HEK293T (cell line): ENCODE results near the gene PDE4B.

ENCODE experiments used
- CTCF ChIA-PET: fragments of 350-600 bp; formaldehyde crosslinking; extraction: SDS; loops from one replicate; lab custom pipeline; 2021; ENCODE audit warnings: antibody characterized with exemption, inconsistent platforms; lab: Yijun Ruan, JAX
- POLR2A ChIA-PET: fragments of 350-600 bp; formaldehyde crosslinking; extraction: SDS; loops from one replicate; lab custom pipeline; 2020; ENCODE audit warnings: antibody characterized with exemption, inconsistent platforms; lab: Yijun Ruan, JAX
- DNase-seq: peaks from one replicate; pipeline ENCODE4 v3.0.0; 2012; ENCODE audit warnings: mixed read lengths; ENCODE audit errors: extremely low spot score
- ARNT ChIP-seq: fragments of 450-650 bp; IDR thresholded peaks from 2 replicates; pipeline ENCODE4 v1.6.1; 2017; ENCODE audit warnings: mild to moderate bottlenecking
- BHLHE40 ChIP-seq: fragments of 450-650 bp; IDR thresholded peaks from 2 replicates; pipeline ENCODE4 v1.6.1; 2016; ENCODE audit warnings: mild to moderate bottlenecking, moderate library complexity, borderline replicate concordance
- CTBP1 ChIP-seq: fragments of 450-650 bp; IDR thresholded peaks from 2 replicates; pipeline ENCODE4 v1.6.1; 2016; ENCODE audit warnings: borderline replicate concordance
- ELF4 ChIP-seq: fragments of 450-650 bp; IDR thresholded peaks from 2 replicates; pipeline ENCODE4 v1.6.1; 2017; ENCODE audit warnings: antibody characterized with exemption
- FOXA1 ChIP-seq: fragments of 450-650 bp; IDR thresholded peaks from 2 replicates; pipeline ENCODE4 v1.6.1; 2016; ENCODE audit warnings: mild to moderate bottlenecking
- FOXK2 ChIP-seq: fragments of 450-650 bp; IDR thresholded peaks from 2 replicates; pipeline ENCODE4 v1.6.1; 2016; ENCODE audit warnings: mild to moderate bottlenecking
- FOXM1 ChIP-seq: fragments of 450-650 bp; IDR thresholded peaks from 2 replicates; pipeline ENCODE4 v1.6.1; 2017; ENCODE audit warnings: mild to moderate bottlenecking, borderline replicate concordance
- HDGF ChIP-seq: fragments of 450-650 bp; IDR thresholded peaks from 2 replicates; pipeline ENCODE4 v1.6.1; 2017; ENCODE audit warnings: antibody characterized with exemption, borderline replicate concordance
- L3MBTL2 ChIP-seq: fragments of 450-650 bp; conservative IDR thresholded peaks from 2 replicates; pipeline ENCODE4 v1.6.1; 2016; ENCODE audit warnings: mild to moderate bottlenecking
- LEF1 ChIP-seq: fragments of 450-650 bp; IDR thresholded peaks from 2 replicates; pipeline ENCODE4 v1.6.1; 2017; ENCODE audit warnings: mild to moderate bottlenecking, borderline replicate concordance
- NFRKB ChIP-seq: fragments of 450-650 bp; IDR thresholded peaks from 2 replicates; pipeline ENCODE4 v1.6.1; 2016; ENCODE audit warnings: mild to moderate bottlenecking, moderate library complexity
- PKNOX1 ChIP-seq: fragments of 450-650 bp; IDR thresholded peaks from 2 replicates; pipeline ENCODE4 v1.6.1; 2016
- SP1 ChIP-seq: fragments of 450-650 bp; IDR thresholded peaks from 2 replicates; pipeline ENCODE4 v1.6.1; 2017
- SUZ12 ChIP-seq: fragments of 450-650 bp; IDR thresholded peaks from 2 replicates; pipeline ENCODE4 v1.6.1; 2016; ENCODE audit warnings: mild to moderate bottlenecking
- TARDBP ChIP-seq: fragments of 450-650 bp; IDR thresholded peaks from 2 replicates; pipeline ENCODE4 v1.6.1; 2016
- ZNF384 ChIP-seq: fragments of 450-650 bp; IDR thresholded peaks from 2 replicates; pipeline ENCODE4 v1.6.1; 2016

Gene PDE4B

GRCh38 chr1:65824103-65824502 lies 31.4 kb downstream of the PDE4B start:
- CTCF ChIA-PET = no interaction called here
- TF ChIP-seq HDGF (no peak), PKNOX1 (no peak), L3MBTL2 (no peak), LEF1 (no peak), SP1 (no peak), SUZ12 (no peak), BHLHE40 (no peak)
- POLR2A ChIA-PET = no interaction called here
- DNase-seq = no peak

GRCh38 chr1:65825741-65826140 lies 33.0 kb downstream of the PDE4B start:
- CTCF ChIA-PET = no interaction called here
- TF ChIP-seq FOXM1 (no peak), L3MBTL2 (no peak), ELF4 (no peak), CTBP1 (no peak), TARDBP (no peak), FOXK2 (no peak), ARNT (no peak), PKNOX1 (no peak)
- no peak for DNase-seq
- POLR2A ChIA-PET = no interaction called here

- no peak for DNase-seq
- no peak for TF ChIP-seq CTBP1
- no peak for TF ChIP-seq L3MBTL2
- no peak for TF ChIP-seq LEF1
- ChIA-PET CTCF (no interaction called here), POLR2A (no interaction called here)
Measured at GRCh38 chr1:65826782-65827181, 34.1 kb downstream of the PDE4B start.

GRCh38 chr1:65827346-65827745 lies 34.7 kb downstream of the PDE4B start:
- POLR2A ChIA-PET = no interaction called here
- no peak for TF ChIP-seq L3MBTL2
- no peak for TF ChIP-seq LEF1
- no peak for TF ChIP-seq ZNF384
- no peak for TF ChIP-seq ARNT
- TF ChIP-seq CTBP1 = no peak
- no peak for TF ChIP-seq FOXM1
- TF ChIP-seq NFRKB = no peak
- no peak for TF ChIP-seq SP1
- TF ChIP-seq PKNOX1 = no peak
- TF ChIP-seq FOXA1 = no peak
- TF ChIP-seq HDGF = no peak
- TF ChIP-seq BHLHE40 = no peak
- TF ChIP-seq FOXK2 = no peak
- no peak for TF ChIP-seq SUZ12
- TF ChIP-seq ELF4 = no peak
- no peak for TF ChIP-seq TARDBP
- DNase-seq = no peak
- CTCF ChIA-PET = no interaction called here

GRCh38 chr1:65830306-65830705 lies 37.6 kb downstream of the PDE4B start:
- DNase-seq = no peak
- TF ChIP-seq HDGF = no peak
- TF ChIP-seq FOXA1 = no peak
- TF ChIP-seq CTBP1 = no peak
- no peak for TF ChIP-seq PKNOX1
- no peak for TF ChIP-seq L3MBTL2
- TF ChIP-seq FOXK2 = no peak
- no peak for TF ChIP-seq SP1
- no peak for TF ChIP-seq ZNF384
- no peak for TF ChIP-seq FOXM1
- POLR2A ChIA-PET = no interaction called here
- CTCF ChIA-PET = no interaction called here

- CTCF ChIA-PET = no interaction called here
- no peak for DNase-seq
- TF ChIP-seq FOXA1 = no peak
- TF ChIP-seq SP1 = no peak
- no peak for TF ChIP-seq FOXK2
- no peak for TF ChIP-seq NFRKB
- no peak for TF ChIP-seq ZNF384
- TF ChIP-seq BHLHE40 = no peak
- TF ChIP-seq TARDBP = no peak
- TF ChIP-seq L3MBTL2 = no peak
- no peak for TF ChIP-seq HDGF
- TF ChIP-seq PKNOX1 = no peak
- no peak for TF ChIP-seq ARNT
- TF ChIP-seq SUZ12 = no peak
- TF ChIP-seq CTBP1 = no peak
- TF ChIP-seq FOXM1 = no peak
- POLR2A ChIA-PET = no interaction called here
Measured at GRCh38 chr1:65832296-65832695, 39.6 kb downstream of the PDE4B start.
